Glomerular visceral epithelial cell (primary cell): ENCODE measurements around the gene ITGB1.
"Not testable (repeated sequence)": the region's sequence is repeated elsewhere in the genome, so short reads cannot be mapped to it uniquely, and the experiment has no call there.

ENCODE experiments used
- DNase-seq: peaks from one replicate; pipeline ENCODE4 v3.0.0-alpha.2; 2016; ENCODE audit errors: extremely low spot score

ITGB1 gene

DNA sequence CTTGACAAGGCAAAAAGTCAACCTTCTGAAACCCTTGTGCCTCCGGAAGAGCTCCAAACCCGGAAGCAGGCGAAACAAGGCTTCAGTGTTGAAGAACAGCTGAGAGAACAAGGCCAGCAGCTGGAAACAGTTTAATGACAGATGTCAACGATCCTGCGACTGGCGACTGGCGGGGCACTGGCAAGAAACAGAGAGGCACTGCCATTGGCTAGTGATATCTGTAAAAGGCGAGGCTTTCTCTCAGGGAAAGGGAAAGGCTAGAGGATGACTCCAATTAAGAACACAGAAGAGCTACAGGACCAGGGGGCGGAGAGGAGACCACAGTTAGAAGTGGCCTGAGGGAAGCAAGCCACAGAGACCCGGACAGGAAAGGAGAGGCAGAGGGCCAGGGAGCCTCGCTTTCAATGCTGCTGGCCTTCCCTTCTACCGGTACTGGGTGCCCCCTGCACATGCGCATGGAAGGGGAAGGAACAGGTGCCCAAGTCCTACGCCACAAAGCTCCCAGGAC is 19.4 kb downstream of the ITGB1 start:
- DNase-seq, result no peak

GRCh38 chr10:32937911-32938424 is 20.1 kb downstream of the ITGB1 start:
- peak; percentile 46 for DNase-seq

GRCh38 chr10:32932225-32932729 is 25.8 kb downstream of the ITGB1 start:
- no peak for DNase-seq

GRCh38 chr10:32931593-32931992 is 26.4 kb downstream of the ITGB1 start:
- DNase-seq, result no peak

GRCh38 chr10:32930036-32930435 is 28.0 kb downstream of the ITGB1 start:
- no peak for DNase-seq

DNA sequence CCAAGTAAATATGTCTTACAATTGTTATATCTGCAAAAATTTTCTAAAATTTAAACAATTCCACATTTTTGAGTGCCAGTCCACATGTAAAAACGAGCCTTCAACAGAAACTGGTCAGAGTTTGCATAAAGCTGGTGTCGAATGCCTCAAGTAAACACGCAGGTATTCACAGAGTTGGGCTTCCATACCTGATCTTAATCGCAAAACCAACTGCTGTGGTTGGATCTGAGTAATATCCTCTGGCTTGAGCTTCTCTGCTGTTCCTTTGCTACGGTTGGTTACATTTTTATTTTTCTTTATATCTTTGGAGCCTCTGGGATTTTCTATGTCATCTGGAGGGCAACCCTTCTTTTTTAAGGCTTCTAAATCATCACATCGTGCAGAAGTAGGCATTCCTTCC is 28.4 kb downstream of the ITGB1 start:
- peak; percentile 63 for DNase-seq

DNA sequence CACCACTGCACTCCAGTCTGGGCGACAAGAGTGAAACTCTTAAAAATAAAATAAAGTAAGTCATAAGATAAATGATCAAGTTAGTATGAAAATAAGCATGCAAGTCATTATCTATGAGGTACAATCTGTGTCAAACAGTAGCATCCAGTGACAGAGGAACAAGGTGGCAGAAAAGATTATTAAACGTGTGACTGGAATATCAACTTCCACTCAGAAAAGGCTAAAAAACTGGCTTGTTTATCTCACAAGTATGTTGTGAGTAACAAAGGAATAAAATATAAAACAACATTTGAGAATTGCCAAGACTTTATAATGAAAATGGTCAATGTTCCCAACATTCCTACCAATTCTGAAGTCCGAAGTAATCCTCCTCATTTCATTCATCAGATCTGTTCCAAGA is 30.3 kb downstream of the ITGB1 start:
- DNase-seq, result no peak

DNA sequence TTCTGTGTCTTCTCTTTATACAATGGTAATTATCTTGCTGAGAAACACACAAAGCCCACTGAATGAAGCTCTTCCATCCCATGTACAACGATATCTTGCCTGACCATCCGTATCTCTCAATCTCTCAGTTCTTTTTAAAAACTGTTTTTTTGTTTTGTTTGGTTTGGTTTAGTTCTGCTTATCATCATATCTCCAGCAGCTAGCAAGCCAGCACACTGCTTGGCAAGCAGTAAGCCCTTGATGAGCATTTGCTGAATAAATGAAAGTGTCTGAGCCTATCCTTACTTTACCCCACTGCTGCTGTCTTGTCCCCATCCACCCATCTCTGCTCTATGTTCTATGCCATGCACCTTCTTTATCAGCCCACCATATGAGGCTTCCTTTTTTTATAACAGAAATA is 34.2 kb downstream of the ITGB1 start:
- no peak for DNase-seq

- no peak for DNase-seq
Measured at GRCh38 chr10:32923134-32923533, 34.9 kb downstream of the ITGB1 start.

- DNase-seq, result no peak
Measured at GRCh38 chr10:32922170-32922569, 35.9 kb downstream of the ITGB1 start.

DNA sequence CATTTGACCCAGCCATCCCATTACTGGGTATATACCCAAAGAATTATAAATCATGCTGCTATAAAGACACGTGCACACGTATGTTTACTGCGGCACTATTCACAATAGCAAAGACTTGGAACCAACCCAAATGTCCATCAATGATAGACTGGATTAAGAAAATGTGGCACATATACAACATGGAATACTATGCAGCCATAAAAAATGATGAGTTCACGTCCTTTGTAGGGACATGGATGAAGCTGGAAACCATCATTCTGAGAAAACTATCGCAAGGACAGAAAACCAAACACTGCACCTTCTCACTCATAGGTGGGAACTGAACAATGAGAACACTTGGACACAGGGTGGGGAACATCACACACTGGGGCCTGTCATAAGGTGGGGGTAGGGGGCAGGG is 40.2 kb downstream of the ITGB1 start:
- not testable (repeated sequence) for DNase-seq

GRCh38 chr10:32911285-32912016 is 46.6 kb downstream of the ITGB1 start:
- no peak for DNase-seq

- not testable (repeated sequence) for DNase-seq
Measured at GRCh38 chr10:32909970-32910369, 48.1 kb downstream of the ITGB1 start.

GRCh38 chr10:32909456-32909855 is 48.6 kb downstream of the ITGB1 start:
- DNase-seq, result no peak

DNA sequence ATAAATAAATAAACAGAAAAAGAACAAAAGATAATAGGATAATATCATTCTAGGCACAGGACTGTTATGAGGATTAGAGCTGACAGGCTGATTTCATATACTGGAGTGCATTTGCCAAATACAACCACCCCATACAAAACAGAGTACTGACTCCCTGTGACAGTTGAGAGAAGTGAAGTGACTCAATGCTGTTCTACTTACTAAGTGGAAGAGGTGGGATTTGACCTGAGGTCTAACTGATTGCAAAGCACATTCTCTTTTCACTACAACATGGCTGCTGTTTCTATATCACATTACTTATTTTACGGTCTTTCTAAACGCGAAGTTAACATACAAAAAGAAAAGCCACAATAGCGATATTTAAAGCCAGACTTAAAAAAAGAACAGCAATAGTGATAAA is 51.4 kb downstream of the ITGB1 start:
- no peak for DNase-seq

GRCh38 chr10:32905466-32905865 is 52.6 kb downstream of the ITGB1 start:
- no peak for DNase-seq

DNA sequence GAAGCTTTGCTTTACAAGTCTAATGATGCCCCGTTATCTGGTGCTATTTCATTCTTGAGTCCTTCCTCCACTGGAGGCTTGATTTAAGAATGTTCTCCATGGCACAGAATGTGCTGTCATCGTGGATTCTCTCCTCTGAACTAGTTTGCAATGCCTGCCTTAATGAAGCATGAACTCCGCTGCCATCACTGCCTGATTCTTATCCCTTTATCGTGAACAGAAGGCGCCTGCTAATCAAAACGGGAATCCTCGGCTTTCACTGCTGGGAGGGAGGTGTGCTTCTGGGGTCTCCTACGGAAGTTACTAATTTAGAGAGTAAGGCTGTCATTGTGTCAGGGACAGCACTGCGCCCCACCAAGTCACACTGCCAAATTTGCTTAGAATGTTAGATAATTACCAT is 56.2 kb downstream of the ITGB1 start:
- no peak for DNase-seq

- not testable (repeated sequence) for DNase-seq
Measured at GRCh38 chr10:32895200-32895968, 62.6 kb downstream of the ITGB1 start.

- DNase-seq, result no peak
Measured at GRCh38 chr10:32893916-32894664, 63.9 kb downstream of the ITGB1 start.

- no peak for DNase-seq
Measured at GRCh38 chr10:32893434-32893833, 64.6 kb downstream of the ITGB1 start.

- peak; percentile 36 for DNase-seq
Measured at GRCh38 chr10:32891261-32891660, 66.8 kb downstream of the ITGB1 start.

DNA sequence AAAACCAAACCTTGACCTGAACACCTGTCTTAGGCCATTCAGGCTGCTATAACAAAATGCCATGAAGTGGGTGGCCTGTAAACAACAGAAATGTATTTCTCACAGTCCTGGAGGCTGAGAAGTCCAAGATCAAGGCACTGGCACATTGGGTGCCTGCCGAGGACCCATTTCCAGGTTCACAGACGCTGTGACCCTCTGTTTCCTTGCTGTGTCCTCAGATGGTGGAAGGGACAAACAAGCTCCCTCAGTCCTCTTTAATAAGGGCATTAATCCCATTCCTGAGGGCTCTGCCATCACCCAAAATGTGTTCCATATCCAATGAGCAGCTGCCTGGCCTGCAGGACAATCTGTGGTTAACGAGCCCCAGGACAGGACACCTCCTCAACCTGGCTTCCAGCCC is 67.6 kb downstream of the ITGB1 start:
- DNase-seq, result no peak
